LNCAP (cell line): Measurements from ENCODE around the gene INAFM1.

ENCODE experiments used
- TF ChIP-seq, protein P1 (sequence below): fragments of 450-650 bp; IDR thresholded peaks from 2 replicates; pipeline ENCODE4 v1.5.1; 2017; ENCODE audit warnings: mild to moderate bottlenecking

Gene INAFM1

DNA sequence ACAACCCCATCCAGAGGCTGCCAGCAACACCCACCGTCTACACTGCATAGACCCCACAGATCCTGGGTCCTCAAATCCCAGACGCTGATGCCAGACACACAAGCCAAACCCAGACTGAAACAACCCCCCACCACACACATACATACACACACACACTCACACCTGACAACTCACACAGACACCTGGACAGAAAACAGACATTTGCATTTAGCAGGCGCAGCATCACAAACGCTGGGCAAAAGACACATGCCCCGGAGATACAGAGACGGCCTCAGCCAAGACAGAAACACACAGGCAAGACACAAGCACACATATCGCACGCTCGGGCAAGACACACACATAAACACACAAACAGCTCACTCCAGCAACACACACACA is 45.0 kb upstream of the INAFM1 start:
- TF ChIP-seq, protein P1, sequence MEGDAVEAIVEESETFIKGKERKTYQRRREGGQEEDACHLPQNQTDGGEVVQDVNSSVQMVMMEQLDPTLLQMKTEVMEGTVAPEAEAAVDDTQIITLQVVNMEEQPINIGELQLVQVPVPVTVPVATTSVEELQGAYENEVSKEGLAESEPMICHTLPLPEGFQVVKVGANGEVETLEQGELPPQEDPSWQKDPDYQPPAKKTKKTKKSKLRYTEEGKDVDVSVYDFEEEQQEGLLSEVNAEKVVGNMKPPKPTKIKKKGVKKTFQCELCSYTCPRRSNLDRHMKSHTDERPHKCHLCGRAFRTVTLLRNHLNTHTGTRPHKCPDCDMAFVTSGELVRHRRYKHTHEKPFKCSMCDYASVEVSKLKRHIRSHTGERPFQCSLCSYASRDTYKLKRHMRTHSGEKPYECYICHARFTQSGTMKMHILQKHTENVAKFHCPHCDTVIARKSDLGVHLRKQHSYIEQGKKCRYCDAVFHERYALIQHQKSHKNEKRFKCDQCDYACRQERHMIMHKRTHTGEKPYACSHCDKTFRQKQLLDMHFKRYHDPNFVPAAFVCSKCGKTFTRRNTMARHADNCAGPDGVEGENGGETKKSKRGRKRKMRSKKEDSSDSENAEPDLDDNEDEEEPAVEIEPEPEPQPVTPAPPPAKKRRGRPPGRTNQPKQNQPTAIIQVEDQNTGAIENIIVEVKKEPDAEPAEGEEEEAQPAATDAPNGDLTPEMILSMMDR: no peak

DNA sequence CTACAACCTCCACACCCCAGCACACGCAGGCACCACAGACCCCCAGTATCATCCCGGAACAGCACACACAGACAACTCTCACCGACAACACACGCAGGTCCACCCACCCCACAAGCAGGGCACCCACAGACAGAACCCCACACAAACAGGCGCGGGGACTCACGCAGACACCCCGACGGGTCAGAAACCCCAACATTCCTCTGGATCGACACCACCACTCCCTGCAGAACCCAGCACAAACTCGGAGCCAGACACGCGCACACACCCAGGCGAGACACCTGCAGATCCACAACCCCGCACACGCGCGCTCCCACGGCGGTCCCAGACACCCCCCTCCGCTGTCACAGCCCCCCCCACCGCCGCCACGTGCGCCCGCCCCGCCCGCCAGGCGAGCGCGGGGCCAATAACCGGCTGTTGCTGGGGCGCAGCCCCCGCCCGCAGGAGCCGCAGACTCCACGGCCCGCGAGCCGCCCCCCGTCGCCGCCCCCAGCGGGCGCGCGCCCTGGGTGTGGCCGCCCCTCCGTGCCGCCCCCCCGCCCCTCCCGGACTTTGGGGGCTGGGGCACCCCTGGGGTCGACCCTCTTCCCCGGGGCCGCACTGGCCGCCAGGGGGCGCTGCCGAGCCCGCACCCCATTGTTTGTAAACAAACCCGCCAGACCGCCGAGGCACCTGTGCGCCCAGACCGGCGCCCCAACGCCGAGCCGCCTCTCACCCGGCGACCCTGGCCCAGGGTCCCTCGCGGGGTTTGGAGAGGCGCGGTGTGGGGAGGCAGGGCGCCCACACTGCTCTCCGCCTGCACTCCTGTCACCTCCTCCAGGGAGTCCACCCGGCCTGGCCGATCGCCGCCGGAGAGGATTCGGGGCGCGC is 44.4 kb upstream of the INAFM1 start:
- TF ChIP-seq, protein P1: peak; percentile 85

DNA sequence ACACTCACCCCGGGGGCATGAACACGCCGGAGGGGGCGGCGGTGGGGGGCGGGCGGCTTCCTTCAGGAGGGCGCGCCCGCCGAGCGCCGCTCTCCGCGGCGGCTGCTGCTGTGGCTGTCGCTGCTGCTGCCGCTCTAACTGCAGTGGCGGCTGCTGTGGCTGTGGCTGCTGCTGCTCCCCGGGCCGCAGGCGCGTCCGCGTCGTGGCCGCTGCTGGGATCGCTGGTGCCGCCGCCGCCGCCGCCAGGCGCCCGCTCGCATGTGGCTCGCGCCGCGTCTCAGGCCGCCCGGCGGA is 43.8 kb upstream of the INAFM1 start, which contains the start of gene BBC3:
Gene BBC3 (minus strand): TSS at position 279 of the 294 bp plus-strand sequence. CDS start 2,768 bp downstream, outside the sequence.
- TF ChIP-seq, protein P1: no peak

DNA sequence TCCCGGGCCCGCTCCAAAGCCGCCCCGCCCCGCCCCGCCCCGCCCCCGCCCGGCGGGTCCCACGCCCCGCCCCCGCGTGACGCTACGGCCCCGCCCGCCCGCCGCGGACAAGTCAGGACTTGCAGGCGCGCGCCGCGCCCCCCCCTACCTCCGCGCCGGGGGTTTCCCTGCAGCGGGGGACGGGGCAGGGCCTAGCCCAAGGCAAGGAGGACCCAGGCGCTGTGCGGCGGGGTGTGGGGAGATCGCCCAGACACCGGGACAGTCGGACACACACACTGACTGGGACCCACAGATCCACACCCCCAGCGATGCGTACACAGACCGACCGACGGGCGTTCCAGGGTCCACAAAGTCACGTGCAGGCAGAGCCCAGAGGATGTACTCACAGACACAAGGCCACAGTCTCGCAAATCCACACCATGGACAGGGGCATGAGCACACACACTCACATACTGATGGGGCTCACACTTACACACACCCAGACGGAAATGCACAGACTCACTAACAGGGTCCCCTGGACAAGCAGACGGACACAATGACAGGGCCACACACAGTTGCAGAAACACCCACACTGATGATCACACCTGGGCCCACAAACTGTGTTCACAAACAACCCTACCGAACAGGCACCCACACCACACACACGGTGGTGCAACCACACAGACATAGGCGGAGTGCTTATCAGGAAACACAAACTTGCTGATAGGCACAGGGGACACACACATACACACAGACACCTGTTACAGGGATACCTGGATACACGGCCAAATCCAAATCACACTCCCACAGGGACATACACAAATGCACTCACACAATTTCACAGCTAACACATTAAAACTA is 43.2 kb upstream of the INAFM1 start:
- TF ChIP-seq, protein P1: no peak

DNA sequence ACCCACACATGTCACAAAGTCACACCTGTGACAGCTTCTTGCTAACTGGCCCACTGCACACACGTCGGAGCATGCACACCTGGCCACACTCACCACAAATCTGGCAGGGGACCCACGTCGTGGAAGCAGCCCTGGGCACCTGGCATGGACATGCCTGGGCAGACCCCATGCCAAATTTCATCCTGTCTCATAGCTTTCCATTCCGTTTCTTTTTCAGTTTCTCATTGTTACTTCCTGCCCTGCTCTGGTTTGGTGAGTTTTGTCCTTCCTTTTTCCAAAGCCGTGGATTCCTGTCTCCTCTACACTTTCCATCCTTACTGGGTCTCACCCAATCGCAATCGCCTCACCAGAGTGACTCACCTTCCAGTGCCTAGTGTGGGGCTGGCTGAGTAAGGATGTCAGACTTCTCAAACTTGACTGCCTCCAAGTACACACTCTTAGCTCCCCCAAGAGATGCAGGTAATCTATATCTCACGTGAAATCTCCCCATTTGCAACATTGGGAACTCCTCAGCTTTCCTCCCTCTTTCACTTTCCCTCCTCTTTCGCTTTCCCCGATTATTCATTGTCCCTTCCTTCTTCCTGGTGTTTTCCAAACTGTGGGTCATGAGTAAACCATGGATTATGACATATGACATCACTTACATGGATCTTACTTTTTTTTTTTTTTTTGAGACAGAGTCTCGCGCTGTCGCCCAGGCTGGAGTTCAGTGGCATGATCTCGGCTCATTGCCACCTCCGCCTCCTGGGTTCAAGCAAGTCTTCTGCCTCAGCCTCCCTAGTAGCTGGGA is 42.1 kb upstream of the INAFM1 start:
- TF ChIP-seq, protein P1: no peak

DNA sequence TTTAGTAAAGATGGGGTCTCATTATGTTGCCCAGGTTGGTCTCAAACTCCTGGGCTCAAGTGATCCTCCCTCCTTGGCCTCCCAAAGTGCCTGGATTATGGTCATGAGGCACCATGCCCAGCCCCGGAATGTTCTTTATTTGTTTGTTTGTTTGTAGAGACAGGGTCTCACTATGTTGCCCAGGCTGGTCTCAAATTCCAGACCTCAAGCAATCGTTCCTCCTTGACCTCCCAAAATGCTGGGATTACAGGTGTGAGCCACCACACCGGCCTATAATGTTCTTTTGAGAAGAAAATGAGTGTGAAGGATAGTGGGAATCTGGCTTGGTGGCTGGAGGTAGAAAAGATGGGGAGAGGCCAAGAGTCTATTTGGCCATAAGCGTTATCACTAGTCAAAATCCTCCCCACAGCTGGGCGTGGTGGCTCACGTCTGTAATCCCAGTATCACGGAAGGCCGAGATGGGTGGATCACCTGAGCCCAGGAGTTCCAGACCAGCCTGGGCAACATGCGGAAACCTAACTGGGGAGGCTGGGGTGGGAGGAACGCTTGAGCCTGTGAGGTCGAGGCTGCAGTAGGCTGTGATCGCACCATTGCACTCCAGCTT is 38.5 kb upstream of the INAFM1 start:
- TF ChIP-seq, protein P1: no peak

DNA sequence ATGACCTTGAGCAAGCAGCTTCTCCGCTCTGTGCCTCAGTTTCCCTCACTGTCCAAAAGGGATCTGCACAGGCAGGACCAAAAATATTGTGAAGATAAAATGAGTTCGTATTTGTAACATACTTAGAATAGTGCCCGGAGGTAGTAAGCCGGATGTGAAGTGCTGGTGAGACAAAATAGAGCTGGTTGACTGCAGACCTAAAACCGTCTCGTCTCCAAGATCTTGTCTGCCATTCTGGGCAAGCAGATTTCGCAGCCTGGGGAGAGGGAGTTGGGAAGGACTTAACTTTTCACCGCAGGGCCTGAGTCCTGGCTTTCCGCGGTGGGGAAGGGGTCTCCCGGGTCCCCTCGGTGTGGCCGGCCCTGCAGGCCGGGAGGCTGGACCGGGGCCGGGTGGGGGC is 35.5 kb upstream of the INAFM1 start:
- TF ChIP-seq, protein P1: no peak
